ENCODE data around the gene CALM3.
A peak's percentile ranks its signal among the peaks of the same experiment; 100 is the strongest.

The CALM3 gene

DNA sequence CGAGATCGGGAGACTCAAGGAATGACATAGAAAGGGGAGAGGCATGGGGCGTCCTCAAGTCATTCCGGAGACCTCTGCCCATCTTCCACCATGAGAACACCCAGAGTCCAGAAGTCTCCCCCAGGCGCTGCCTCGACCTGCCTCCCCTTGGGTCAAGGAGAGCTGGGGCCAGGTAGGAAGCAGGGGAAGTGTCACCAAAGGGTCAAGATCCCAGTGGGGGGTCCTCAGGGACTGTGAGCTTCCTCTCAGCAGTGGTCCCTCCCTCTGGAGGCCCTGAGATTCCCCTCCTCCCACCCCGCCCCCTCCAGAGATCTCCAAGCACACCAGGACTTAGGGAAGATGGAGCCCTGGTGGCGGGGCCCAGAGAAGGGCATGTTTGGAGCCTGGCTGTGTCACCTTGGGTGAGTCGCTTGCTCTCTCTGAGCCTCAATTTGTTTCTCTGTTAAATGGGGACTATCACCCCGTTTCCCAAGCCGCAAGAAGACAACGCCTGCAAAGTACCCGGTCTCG, 58.9 kb downstream of the CALM3 start:
- Histone ChIP-seq H3K4me3 (ENCODE audit: insufficient read length, low read depth) (peak overlapping the region; percentile 55), H3K36me3 (ENCODE audit: insufficient read depth, insufficient read length, low read length) (no peaks in the 10 kb centered on the region), H3K4me1 (ENCODE audit: insufficient read depth, insufficient read length) (no peaks in the 10 kb centered on the region), H3K27me3 (ENCODE audit: insufficient read depth, insufficient read length) (no peaks in the 10 kb centered on the region), H3K9me3 (ENCODE audit: insufficient read depth, low read length) (no peaks in the 10 kb centered on the region), H3K9ac (ENCODE audit: insufficient read length, low read depth) (peak overlapping the region; percentile 67)
- no peak for TF ChIP-seq ZNF274 (IDR thresholded peaks at IDR 0.05; ENCODE audit: low read depth, low read length)
- no peak for TF ChIP-seq YY1 (IDR thresholded peaks at IDR 0.05; ENCODE audit: insufficient read depth, insufficient read length)
- no peak for TF ChIP-seq SUZ12 (IDR thresholded peaks at IDR 0.05; ENCODE audit: extremely low read depth, insufficient read depth, insufficient read length)
- DNase-seq (ENCODE audit: low read depth, low spot score) = no peak
